Measurements from ENCODE around the gene DLEC1.
"Not testable (repeated sequence)": the region's sequence is repeated elsewhere in the genome, so short reads cannot be mapped to it uniquely, and the experiment has no call there.

The DLEC1 gene

GRCh38 chr3:38085311-38085942 is 46.4 kb downstream of the DLEC1 start:
- DNase-seq, result no peak

GRCh38 chr3:38085943-38086324 is 46.9 kb downstream of the DLEC1 start:
- DNase-seq, result no peak

GRCh38 chr3:38086496-38086895 is 47.5 kb downstream of the DLEC1 start:
- DNase-seq, result no peak

- not testable (repeated sequence) for DNase-seq
Observed at GRCh38 chr3:38087278-38087677, 48.3 kb downstream of the DLEC1 start.

GRCh38 chr3:38088126-38089078 is 49.4 kb downstream of the DLEC1 start:
- no peak for DNase-seq

GRCh38 chr3:38089163-38089562 is 50.2 kb downstream of the DLEC1 start:
- DNase-seq, result no peak

GRCh38 chr3:38090453-38090852 is 51.4 kb downstream of the DLEC1 start:
- no peak for DNase-seq

- DNase-seq, result no peak
Observed at GRCh38 chr3:38094999-38095398, 56.0 kb downstream of the DLEC1 start.

- DNase-seq, result no peak
Observed at GRCh38 chr3:38095669-38096483, 56.9 kb downstream of the DLEC1 start.

- no peak for DNase-seq
Observed at GRCh38 chr3:38097446-38098375, 58.7 kb downstream of the DLEC1 start.

GRCh38 chr3:38098376-38098723 is 59.3 kb downstream of the DLEC1 start:
- DNase-seq, result no peak

GRCh38 chr3:38099518-38099917 is 60.5 kb downstream of the DLEC1 start:
- DNase-seq, result no peak

- no peak for DNase-seq
Observed at GRCh38 chr3:38100498-38100897, 61.5 kb downstream of the DLEC1 start.

- DNase-seq, result no peak
Observed at GRCh38 chr3:38101811-38102443, 62.9 kb downstream of the DLEC1 start.

- DNase-seq, result no peak
Observed at GRCh38 chr3:38102444-38102814, 63.4 kb downstream of the DLEC1 start.

GRCh38 chr3:38105525-38105924 is 66.5 kb downstream of the DLEC1 start:
- no peak for DNase-seq

- DNase-seq, result no peak
Observed at GRCh38 chr3:38107911-38108648, 69.1 kb downstream of the DLEC1 start.

- DNase-seq, result no peak
Observed at GRCh38 chr3:38108649-38109579, 69.9 kb downstream of the DLEC1 start.

GRCh38 chr3:38109580-38110313 is 70.7 kb downstream of the DLEC1 start:
- no peak for DNase-seq

All from NCI-H1930 (cell line).